B cell (primary cell): ENCODE results near the gene CST9.

Source experiments
- EZH2 ChIP-seq: IDR thresholded peaks from 2 replicates; pipeline ENCODE4 v1.6.1; 2012; ENCODE audit warnings: borderline replicate concordance, low read depth, mild to moderate bottlenecking, moderate library complexity, low read length; ENCODE audit not compliant: insufficient read depth, poor library complexity, severe bottlenecking
- TF ChIP-seq, protein P1 (sequence below): fragments of 200-600 bp; IDR thresholded peaks from one replicate; pipeline ENCODE4 v1.8.0; 2022; ENCODE audit warnings: antibody characterized with exemption, mild to moderate bottlenecking

- TF ChIP-seq, protein P1, sequence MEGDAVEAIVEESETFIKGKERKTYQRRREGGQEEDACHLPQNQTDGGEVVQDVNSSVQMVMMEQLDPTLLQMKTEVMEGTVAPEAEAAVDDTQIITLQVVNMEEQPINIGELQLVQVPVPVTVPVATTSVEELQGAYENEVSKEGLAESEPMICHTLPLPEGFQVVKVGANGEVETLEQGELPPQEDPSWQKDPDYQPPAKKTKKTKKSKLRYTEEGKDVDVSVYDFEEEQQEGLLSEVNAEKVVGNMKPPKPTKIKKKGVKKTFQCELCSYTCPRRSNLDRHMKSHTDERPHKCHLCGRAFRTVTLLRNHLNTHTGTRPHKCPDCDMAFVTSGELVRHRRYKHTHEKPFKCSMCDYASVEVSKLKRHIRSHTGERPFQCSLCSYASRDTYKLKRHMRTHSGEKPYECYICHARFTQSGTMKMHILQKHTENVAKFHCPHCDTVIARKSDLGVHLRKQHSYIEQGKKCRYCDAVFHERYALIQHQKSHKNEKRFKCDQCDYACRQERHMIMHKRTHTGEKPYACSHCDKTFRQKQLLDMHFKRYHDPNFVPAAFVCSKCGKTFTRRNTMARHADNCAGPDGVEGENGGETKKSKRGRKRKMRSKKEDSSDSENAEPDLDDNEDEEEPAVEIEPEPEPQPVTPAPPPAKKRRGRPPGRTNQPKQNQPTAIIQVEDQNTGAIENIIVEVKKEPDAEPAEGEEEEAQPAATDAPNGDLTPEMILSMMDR: no peak
- TF ChIP-seq EZH2: no peak
These were observed 39.4 kb downstream of the CST9 start for GRCh38 chr20:23566199-23566932.
